ENCODE results near the gene ELAVL3.
"Not testable (repeated sequence)": the region's sequence is repeated elsewhere in the genome, so short reads cannot be mapped to it uniquely, and the experiment has no call there.

The ELAVL3 gene

DNA sequence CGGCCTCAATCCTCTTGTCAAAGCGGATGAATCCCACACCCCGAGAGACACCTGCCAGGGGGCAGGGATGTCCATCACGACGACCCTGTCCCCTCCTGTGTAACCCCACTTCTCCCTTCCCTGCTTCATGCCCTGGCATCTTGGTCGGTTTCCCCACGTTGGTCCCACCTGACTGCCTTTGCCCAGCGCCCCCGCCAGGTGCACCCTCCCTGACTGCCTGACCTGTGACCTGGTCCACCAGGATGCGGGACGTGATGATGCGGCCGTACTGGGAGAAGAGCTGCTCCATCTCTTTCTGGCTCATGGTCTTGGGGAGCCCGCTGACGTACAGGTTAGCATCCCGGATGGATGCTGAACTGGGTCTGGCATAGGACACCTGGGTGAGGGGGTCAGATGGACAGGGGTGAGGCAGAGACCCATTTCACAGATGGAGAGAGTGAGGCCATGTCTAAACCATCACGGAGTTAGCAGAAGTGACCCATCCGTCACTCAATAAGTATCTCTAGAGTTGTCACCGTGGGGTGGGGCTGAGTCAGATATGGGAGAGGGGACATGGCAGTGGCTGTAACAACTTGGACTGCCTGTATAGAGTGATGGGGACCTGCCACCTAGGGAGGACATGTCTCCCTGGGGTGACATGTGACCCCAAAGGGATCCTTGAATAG is 22.5 kb downstream of the ELAVL3 start:
- no peak for DNase-seq

DNA sequence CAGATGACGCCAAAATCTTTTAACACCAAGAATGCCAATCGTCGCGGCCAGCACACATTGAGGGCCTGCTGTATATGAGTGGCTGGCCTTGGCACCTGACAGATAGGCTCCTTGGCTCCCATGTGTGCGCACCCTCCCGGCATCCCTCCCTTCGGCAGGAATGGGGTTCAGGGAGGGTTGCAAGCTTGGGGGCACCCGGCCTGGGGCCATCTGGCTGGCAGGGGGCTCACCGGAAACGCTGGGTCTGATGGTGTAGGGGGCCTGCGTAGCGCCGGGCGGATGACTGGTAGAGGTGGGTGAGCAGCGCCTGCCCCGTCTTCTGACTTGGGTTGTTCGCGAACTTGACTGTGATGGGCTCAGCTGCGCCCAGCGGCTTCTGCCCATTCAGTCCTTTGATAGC is 23.0 kb downstream of the ELAVL3 start:
- no peak for DNase-seq

DNA sequence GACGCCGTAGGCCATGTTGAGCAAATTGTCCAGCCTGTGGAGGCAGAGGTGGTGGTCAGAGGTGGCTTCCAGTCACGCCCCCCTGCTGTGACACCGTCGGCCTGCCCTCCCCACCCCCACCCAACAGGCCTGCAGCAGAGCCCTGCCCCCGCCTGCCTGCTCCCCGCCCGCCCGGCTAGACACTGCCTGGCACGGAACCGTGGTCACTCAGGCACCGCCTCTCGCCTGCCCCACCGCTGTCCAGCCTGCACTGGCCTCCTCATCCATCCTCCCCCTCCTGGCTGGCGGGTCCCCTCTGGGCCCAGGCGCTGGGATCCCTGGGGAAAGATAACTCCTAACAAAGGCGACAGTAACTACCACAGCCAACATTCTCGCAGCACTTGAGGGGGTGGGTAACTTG is 23.7 kb downstream of the ELAVL3 start:
- no peak for DNase-seq

DNA sequence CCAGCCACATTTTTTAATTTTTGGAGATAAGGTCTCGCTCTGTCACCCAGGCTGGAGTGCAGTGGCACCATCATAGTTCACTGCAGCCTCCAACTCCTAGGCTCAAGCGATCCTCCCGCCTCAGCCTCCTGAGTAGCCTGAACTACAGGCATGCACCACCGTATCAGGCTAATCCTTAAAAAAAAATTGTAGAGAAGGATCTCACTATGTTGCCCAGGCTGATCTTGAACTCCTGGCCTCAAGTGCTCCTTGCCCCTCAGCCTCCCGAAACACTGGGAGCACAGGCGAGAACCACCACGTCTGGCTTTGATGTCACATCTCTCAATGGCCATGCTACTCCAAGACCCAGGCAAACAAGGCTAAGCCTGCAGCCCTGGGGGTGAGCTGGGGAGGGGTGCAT is 24.2 kb downstream of the ELAVL3 start:
- DNase-seq = no peak

GRCh38 chr19:11455233-11455554 is 25.7 kb downstream of the ELAVL3 start:
- DNase-seq = not testable (repeated sequence)

- DNase-seq = no peak
These were observed 27.1 kb downstream of the ELAVL3 start for GRCh38 chr19:11453468-11454341.

GRCh38 chr19:11452620-11453310 is 28.1 kb downstream of the ELAVL3 start:
- no peak for DNase-seq

GRCh38 chr19:11451871-11452619 is 28.8 kb downstream of the ELAVL3 start:
- DNase-seq = no peak

GRCh38 chr19:11451327-11451870 is 29.4 kb downstream of the ELAVL3 start:
- DNase-seq = no peak

GRCh38 chr19:11450570-11451326 is 30.1 kb downstream of the ELAVL3 start:
- DNase-seq = no peak

GRCh38 chr19:11448923-11449554 is 31.8 kb downstream of the ELAVL3 start:
- no peak for DNase-seq

DNA sequence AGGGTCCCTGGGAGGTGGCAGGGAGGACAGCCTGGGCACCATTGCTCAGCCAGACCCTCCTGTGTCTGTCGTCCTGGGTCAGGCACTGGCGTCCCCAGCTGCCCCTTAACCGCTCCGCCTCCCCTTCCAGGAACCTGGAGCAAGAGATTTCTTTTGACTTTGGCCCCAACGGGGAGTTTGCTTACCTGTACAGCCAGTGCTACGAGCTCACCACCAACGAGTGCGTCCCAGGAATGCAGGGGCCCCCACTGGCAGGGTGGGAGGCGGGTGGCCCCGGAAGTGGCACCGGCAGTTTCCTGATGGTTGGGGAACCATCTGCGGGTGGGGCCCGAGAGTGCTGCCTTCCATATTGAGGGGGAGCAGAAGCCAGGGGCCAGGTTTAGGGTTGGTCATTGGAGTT is 32.4 kb downstream of the ELAVL3 start:
- no peak for DNase-seq

DNA sequence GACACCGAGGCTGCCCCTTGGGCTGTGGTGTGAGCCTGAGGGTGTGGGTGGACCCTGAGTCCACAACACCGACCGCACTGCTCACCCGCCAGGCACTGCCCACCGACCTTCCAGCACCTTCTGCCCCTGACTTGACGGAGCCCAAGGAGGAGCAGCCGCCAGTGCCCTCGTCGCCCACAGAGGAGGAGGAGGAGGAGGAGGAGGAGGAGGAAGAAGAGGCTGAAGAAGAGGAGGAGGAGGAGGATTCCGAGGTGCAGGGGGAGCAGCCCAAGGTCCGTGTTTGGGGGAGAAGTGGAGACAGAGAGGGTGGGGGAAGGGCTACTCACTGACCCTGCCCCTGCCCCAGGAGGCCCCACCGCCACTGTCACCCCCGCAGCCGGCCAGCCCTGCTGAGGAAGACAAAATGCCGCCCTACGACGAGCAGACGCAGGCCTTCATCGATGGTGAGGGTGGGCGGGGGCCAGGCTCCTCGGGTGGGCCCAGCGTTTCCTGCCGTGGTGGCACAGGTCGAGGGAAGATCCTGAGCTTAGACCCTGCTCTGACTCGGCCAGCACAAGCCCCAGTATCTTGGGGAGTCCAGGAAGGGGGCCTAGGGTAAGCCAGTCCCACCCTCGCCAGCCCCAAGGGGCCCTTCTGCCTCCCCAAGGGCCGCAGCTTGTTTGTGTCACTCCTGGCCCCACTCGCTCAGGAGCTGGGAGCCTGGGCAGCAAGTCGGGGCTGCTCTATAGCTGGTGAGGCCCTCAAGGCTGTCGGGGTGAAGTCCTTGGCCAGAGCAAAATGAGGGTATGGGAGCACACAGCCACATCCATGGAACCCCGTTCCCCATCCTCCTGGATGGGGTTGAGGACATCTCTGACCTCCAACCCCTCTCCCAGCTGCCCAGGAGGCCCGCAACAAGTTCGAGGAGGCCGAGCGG is 33.2 kb downstream of the ELAVL3 start:
- DNase-seq = no peak

GRCh38 chr19:11446652-11447301 is 34.1 kb downstream of the ELAVL3 start:
- DNase-seq = peak; percentile 21

- no peak for DNase-seq
These were observed 34.6 kb downstream of the ELAVL3 start for GRCh38 chr19:11446271-11446651.

- DNase-seq = no peak
These were observed 35.7 kb downstream of the ELAVL3 start for GRCh38 chr19:11445141-11445540.

- DNase-seq = no peak
These were observed 36.8 kb downstream of the ELAVL3 start for GRCh38 chr19:11444059-11444458.

- DNase-seq = no peak
These were observed 42.9 kb downstream of the ELAVL3 start for GRCh38 chr19:11437955-11438354.

DNA sequence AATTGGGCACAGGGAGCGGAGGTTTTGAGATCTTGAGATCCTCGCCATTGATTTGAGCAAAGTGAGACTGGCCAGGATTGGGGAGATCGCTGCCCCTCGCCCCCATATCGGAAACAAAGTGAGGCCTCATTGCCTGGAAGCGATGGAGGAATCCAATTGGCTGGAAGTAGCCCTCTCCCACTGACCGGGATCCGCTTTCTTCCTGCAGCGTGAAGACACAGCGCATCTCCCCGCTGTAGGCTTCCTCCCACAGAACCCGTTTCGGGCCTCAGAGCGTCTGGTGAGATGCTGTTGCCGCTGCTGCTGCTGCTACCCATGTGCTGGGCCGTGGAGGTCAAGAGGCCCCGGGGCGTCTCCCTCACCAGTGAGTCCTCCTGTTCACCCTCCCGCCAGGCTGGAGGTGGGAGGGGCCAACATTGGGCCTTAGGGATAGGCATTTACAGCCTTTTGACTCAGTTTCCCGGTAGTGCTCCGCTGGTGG is 45.0 kb downstream of the ELAVL3 start:
- peak; percentile 24 for DNase-seq

All from fibroblast of skin of right biceps (primary cell).